PC-9 (cell line): ENCODE measurements around the gene DLGAP4. TPM values are rescaled to one million over a fixed set of nuclear protein-coding genes. Genes with fewer than 3 reads are reported as not detected.

ENCODE experiments used
- BruUV-seq: library from RNA; stranded (reverse); fragments of 400-500 nt; replicated peaks from 2 replicates; lab custom pipeline; 2021; lab: Mats Ljungman, UMichigan
- CTCF ChIA-PET: fragments of 300-600 bp; sonication (Branson Sonifier 250); formaldehyde crosslinking; loops from one replicate; lab custom pipeline; 2022; ENCODE audit warnings: antibody characterized with exemption; lab: Charles Lee
- POLR2A ChIA-PET: fragments of 300-600 bp; sonication (Branson Sonifier 250); formaldehyde crosslinking; loops from one replicate; lab custom pipeline; 2022; ENCODE audit warnings: antibody characterized with exemption; ENCODE audit not compliant: unreplicated experiment; lab: Charles Lee
- DNase-seq, 2 experiments: peaks; one replicate each; pipeline versions ENCODE4 v3.0.0 to v3.0.0-alpha.2; 2015 to 2022; ENCODE audit warnings: mixed read lengths in 1 of 2
- H2AFZ ChIP-seq: fragments of 200-600 bp; sonication (generic); 2 replicates; pipeline ENCODE4 v1.8.1; 2017; ENCODE audit warnings: antibody characterized with exemption
- H3F3A ChIP-seq: fragments of 200-600 bp; sonication (generic); 2 replicates; pipeline ENCODE4 v1.8.1; 2017; ENCODE audit warnings: antibody characterized with exemption, mild to moderate bottlenecking, low read depth; ENCODE audit not compliant: insufficient read depth
- H3K27ac ChIP-seq: fragments of 200-600 bp; sonication (generic); 2 replicates; pipeline ENCODE4 v1.6.1; 2016; ENCODE audit warnings: mixed run types
- H3K27me3 ChIP-seq: fragments of 200-600 bp; sonication (generic); 2 replicates; pipeline ENCODE4 v1.6.1; 2016; ENCODE audit warnings: low read depth, mixed run types; ENCODE audit not compliant: insufficient read depth
- H3K36me3 ChIP-seq: fragments of 200-600 bp; sonication (generic); 2 replicates; pipeline ENCODE4 v1.6.1; 2016; ENCODE audit warnings: low read depth, mixed run types
- H3K4me1 ChIP-seq: fragments of 200-600 bp; sonication (generic); replicated peaks from 2 replicates; pipeline ENCODE4 v1.6.1; 2016; ENCODE audit warnings: mixed run types; ENCODE audit not compliant: insufficient read depth
- H3K4me2 ChIP-seq: fragments of 200-600 bp; sonication (generic); 2 replicates; pipeline ENCODE4 v1.6.1; 2017; ENCODE audit warnings: mixed run types
- H3K4me3 ChIP-seq: fragments of 200-600 bp; sonication (generic); 2 replicates; pipeline ENCODE4 v1.6.1; 2016; ENCODE audit warnings: mixed run types
- H3K79me2 ChIP-seq: fragments of 200-600 bp; sonication (generic); 2 replicates; pipeline ENCODE4 v1.6.1; 2017; ENCODE audit warnings: low read depth, mixed run types
- H3K9me2 ChIP-seq: fragments of 200-600 bp; sonication (generic); 2 replicates; pipeline ENCODE4 v1.8.1; 2017; ENCODE audit warnings: mild to moderate bottlenecking; ENCODE audit not compliant: insufficient read depth
- H3K9me3 ChIP-seq: fragments of 200-600 bp; sonication (generic); 2 replicates; pipeline ENCODE4 v1.8.1; 2016; ENCODE audit warnings: low read depth; ENCODE audit not compliant: insufficient read depth
- H4K20me1 ChIP-seq: fragments of 200-600 bp; sonication (generic); 2 replicates; pipeline ENCODE4 v1.8.1; 2017; ENCODE audit not compliant: insufficient read depth
- CTCF ChIP-seq: fragments of 200-600 bp; sonication (generic); conservative IDR thresholded peaks from 2 replicates; pipeline ENCODE4 v1.6.1; 2017; ENCODE audit warnings: mixed run types, antibody characterized with exemption, mild to moderate bottlenecking, moderate library complexity
- EZH2 ChIP-seq: fragments of 200-600 bp; sonication (generic); IDR thresholded peaks from 2 replicates; pipeline ENCODE4 v1.8.0; 2017; ENCODE audit warnings: antibody characterized with exemption, low read depth
- intact Hi-C: fragments of 100-400 bp; cut with micrococcal nuclease; formaldehyde crosslinking; loops from one replicate; pipeline ENCODE4 v1.10.0; 2022; ENCODE audit not compliant: unreplicated experiment
- total RNA-seq: library from RNA; stranded (reverse); gene quantifications from 2 replicates; pipeline ENCODE4 v1.2.3, GENCODE V29; 2021

The DLGAP4 gene
- total RNA-seq, 1 experiment from 2014 or later: 62.6 TPM

- H3K9me3 ChIP-seq: no peaks in the 10 kb centered on the region
- ChIA-PET CTCF (interaction anchor here (0.6 kb wide), 1 partner anchor 35 kb away, joined by 4 read pairs; no protein-coding TSS in a partner anchor), POLR2A (no interaction called here)
- intact Hi-C loops: no loop called here
- H3F3A ChIP-seq: no peaks in the 10 kb centered on the region
- H3K27me3 ChIP-seq: peaks cover 25% of the 10 kb centered on the region
- H3K36me3 ChIP-seq: no peaks in the 10 kb centered on the region
- no peaks in the 10 kb centered on the region for H3K79me2 ChIP-seq
- H3K9me2 ChIP-seq: no peaks in the 10 kb centered on the region
- no peak overlapping the region for H3K4me3 ChIP-seq
- no TSS peak for BruUV-seq
- H3K4me1 ChIP-seq: no peaks in the 10 kb centered on the region
- no peak overlapping the region for H2AFZ ChIP-seq
- H3K27ac ChIP-seq: no peak overlapping the region
- no peak for TF ChIP-seq EZH2
- TF ChIP-seq CTCF: no peak
- no peak overlapping the region for H3K4me2 ChIP-seq
- H4K20me1 ChIP-seq: no peaks in the 10 kb centered on the region
- DNase-seq: peak in 1 of 2 experiments; percentile 15
Measured at GRCh38 chr20:36314734-36315544, 8.8 kb downstream of the DLGAP4 start.

GRCh38 chr20:36315545-36316351, 9.6 kb downstream of the DLGAP4 start:
- no peak overlapping the region for H3K4me2 ChIP-seq
- no peak for DNase-seq
- H4K20me1 ChIP-seq: no peaks in the 10 kb centered on the region
- intact Hi-C loops: no loop called here
- POLR2A ChIA-PET: no interaction called here
- no peak overlapping the region for H2AFZ ChIP-seq
- H3K27ac ChIP-seq: no peak overlapping the region
- no peaks in the 10 kb centered on the region for H3F3A ChIP-seq
- peaks cover 19% of the 10 kb centered on the region for H3K27me3 ChIP-seq
- CTCF ChIA-PET: no interaction called here
- H3K36me3 ChIP-seq: no peaks in the 10 kb centered on the region
- BruUV-seq: no TSS peak
- H3K9me3 ChIP-seq: no peaks in the 10 kb centered on the region
- H3K4me3 ChIP-seq: no peak overlapping the region
- no peaks in the 10 kb centered on the region for H3K79me2 ChIP-seq
- no peaks in the 10 kb centered on the region for H3K4me1 ChIP-seq
- TF ChIP-seq EZH2 (no peak), CTCF (no peak)
- H3K9me2 ChIP-seq: no peaks in the 10 kb centered on the region

- no peaks in the 10 kb centered on the region for H3K4me1 ChIP-seq
- no peak overlapping the region for H3K4me2 ChIP-seq
- TF ChIP-seq CTCF (no peak), EZH2 (no peak)
- ChIA-PET POLR2A (interaction anchor here (0.6 kb wide), 1 partner anchor 872 kb away, joined by 7 read pairs; no protein-coding TSS in a partner anchor), CTCF (no interaction called here)
- no TSS peak for BruUV-seq
- no peak overlapping the region for H3K27ac ChIP-seq
- intact Hi-C loops: no loop called here
- H3K36me3 ChIP-seq: no peaks in the 10 kb centered on the region
- H3K79me2 ChIP-seq: no peaks in the 10 kb centered on the region
- H3K4me3 ChIP-seq: no peak overlapping the region
- no peak overlapping the region for H2AFZ ChIP-seq
- no peaks in the 10 kb centered on the region for H3K9me2 ChIP-seq
- no peaks in the 10 kb centered on the region for H3F3A ChIP-seq
- no peaks in the 10 kb centered on the region for H4K20me1 ChIP-seq
- peaks cover 8% of the 10 kb centered on the region; the same call in 1 of the 2 replicates for H3K27me3 ChIP-seq
- no peak for DNase-seq
- no peaks in the 10 kb centered on the region for H3K9me3 ChIP-seq
Measured at GRCh38 chr20:36317675-36318074, 11.5 kb downstream of the DLGAP4 start.
